ENCODE data around the gene ATP8A2.

Gene ATP8A2

GRCh38 chr13:25762795-25763377, 391.1 kb downstream of the ATP8A2 start:
- no peaks in the 10 kb centered on the region for H3K9me3 ChIP-seq (ENCODE audit: control insufficient read depth in 2 of 2, low read length in 2 of 2)

GRCh38 chr13:25764378-25764777, 392.6 kb downstream of the ATP8A2 start:
- Histone ChIP-seq H3K4me3 (ENCODE audit: low read length in 2 of 2) (no peak overlapping the region), H3K4me1 (ENCODE audit: control insufficient read depth in 2 of 2, insufficient read depth in 2 of 2, low read length in 2 of 2) (no peaks in the 10 kb centered on the region)

More at GRCh38 chr13:25762795-25763377, 391.1 kb downstream of the ATP8A2 start:
- Histone ChIP-seq H3K27ac (ENCODE audit: low read depth in 2 of 2, low read length in 2 of 2) (no peak overlapping the region), H3K27me3 (ENCODE audit: control insufficient read depth in 2 of 2, insufficient read depth in 2 of 2, low read length in 2 of 2) (no peaks in the 10 kb centered on the region), H3K4me3 (ENCODE audit: low read length in 2 of 2) (no peak overlapping the region), H3K4me1 (ENCODE audit: control insufficient read depth in 2 of 2, insufficient read depth in 2 of 2, low read length in 2 of 2) (no peaks in the 10 kb centered on the region), H3K36me3 (ENCODE audit: control insufficient read depth in 2 of 2, insufficient read depth in 2 of 2, low read length in 2 of 2) (no peaks in the 10 kb centered on the region), H3K9ac (ENCODE audit: low read depth in 1 of 2, low read length in 2 of 2) (no peak overlapping the region)

GRCh38 chr13:25765266-25765665, 393.5 kb downstream of the ATP8A2 start:
- Histone ChIP-seq H3K27me3 (ENCODE audit: control insufficient read depth in 2 of 2, insufficient read depth in 2 of 2, low read length in 2 of 2) (no peaks in the 10 kb centered on the region), H3K4me1 (ENCODE audit: control insufficient read depth in 2 of 2, insufficient read depth in 2 of 2, low read length in 2 of 2) (no peaks in the 10 kb centered on the region), H3K27ac (ENCODE audit: low read depth in 2 of 2, low read length in 2 of 2) (no peak overlapping the region), H3K9me3 (ENCODE audit: control insufficient read depth in 2 of 2, low read length in 2 of 2) (no peaks in the 10 kb centered on the region), H3K36me3 (ENCODE audit: control insufficient read depth in 2 of 2, insufficient read depth in 2 of 2, low read length in 2 of 2) (no peaks in the 10 kb centered on the region), H3K9ac (ENCODE audit: low read depth in 1 of 2, low read length in 2 of 2) (no peak overlapping the region), H3K4me3 (ENCODE audit: low read length in 2 of 2) (no peak overlapping the region)

More at GRCh38 chr13:25764378-25764777, 392.6 kb downstream of the ATP8A2 start:
- Histone ChIP-seq H3K36me3 (ENCODE audit: control insufficient read depth in 2 of 2, insufficient read depth in 2 of 2, low read length in 2 of 2) (no peaks in the 10 kb centered on the region), H3K9ac (ENCODE audit: low read depth in 1 of 2, low read length in 2 of 2) (no peak overlapping the region), H3K9me3 (ENCODE audit: control insufficient read depth in 2 of 2, low read length in 2 of 2) (no peaks in the 10 kb centered on the region), H3K27me3 (ENCODE audit: control insufficient read depth in 2 of 2, insufficient read depth in 2 of 2, low read length in 2 of 2) (no peaks in the 10 kb centered on the region), H3K27ac (ENCODE audit: low read depth in 2 of 2, low read length in 2 of 2) (no peak overlapping the region)

GRCh38 chr13:25766576-25766975, 394.8 kb downstream of the ATP8A2 start:
- no peaks in the 10 kb centered on the region for H3K27me3 ChIP-seq (ENCODE audit: control insufficient read depth in 2 of 2, insufficient read depth in 2 of 2, low read length in 2 of 2)
- H3K9me3 ChIP-seq (ENCODE audit: control insufficient read depth in 2 of 2, low read length in 2 of 2), result no peaks in the 10 kb centered on the region
- no peak overlapping the region for H3K27ac ChIP-seq (ENCODE audit: low read depth in 2 of 2, low read length in 2 of 2)
- H3K4me1 ChIP-seq (ENCODE audit: control insufficient read depth in 2 of 2, insufficient read depth in 2 of 2, low read length in 2 of 2), result no peaks in the 10 kb centered on the region
- H3K36me3 ChIP-seq (ENCODE audit: control insufficient read depth in 2 of 2, insufficient read depth in 2 of 2, low read length in 2 of 2), result no peaks in the 10 kb centered on the region
- H3K4me3 ChIP-seq (ENCODE audit: low read length in 2 of 2), result no peak overlapping the region
- no peak overlapping the region for H3K9ac ChIP-seq (ENCODE audit: low read depth in 1 of 2, low read length in 2 of 2)

- Histone ChIP-seq H3K4me1 (ENCODE audit: control insufficient read depth in 2 of 2, insufficient read depth in 2 of 2, low read length in 2 of 2) (no peaks in the 10 kb centered on the region), H3K9me3 (ENCODE audit: control insufficient read depth in 2 of 2, low read length in 2 of 2) (no peaks in the 10 kb centered on the region), H3K27ac (ENCODE audit: low read depth in 2 of 2, low read length in 2 of 2) (no peak overlapping the region), H3K27me3 (ENCODE audit: control insufficient read depth in 2 of 2, insufficient read depth in 2 of 2, low read length in 2 of 2) (no peaks in the 10 kb centered on the region), H3K9ac (ENCODE audit: low read depth in 1 of 2, low read length in 2 of 2) (no peak overlapping the region), H3K4me3 (ENCODE audit: low read length in 2 of 2) (no peak overlapping the region), H3K36me3 (ENCODE audit: control insufficient read depth in 2 of 2, insufficient read depth in 2 of 2, low read length in 2 of 2) (no peaks in the 10 kb centered on the region)
Observed at GRCh38 chr13:25766991-25767390, 395.2 kb downstream of the ATP8A2 start.

GRCh38 chr13:25768376-25768775, 396.6 kb downstream of the ATP8A2 start:
- H3K27ac ChIP-seq (ENCODE audit: low read depth in 2 of 2, low read length in 2 of 2), result no peak overlapping the region
- no peaks in the 10 kb centered on the region for H3K27me3 ChIP-seq (ENCODE audit: control insufficient read depth in 2 of 2, insufficient read depth in 2 of 2, low read length in 2 of 2)
- H3K9me3 ChIP-seq (ENCODE audit: control insufficient read depth in 2 of 2, low read length in 2 of 2), result no peaks in the 10 kb centered on the region
- no peaks in the 10 kb centered on the region for H3K36me3 ChIP-seq (ENCODE audit: control insufficient read depth in 2 of 2, insufficient read depth in 2 of 2, low read length in 2 of 2)
- H3K9ac ChIP-seq (ENCODE audit: low read depth in 1 of 2, low read length in 2 of 2), result no peak overlapping the region
- H3K4me1 ChIP-seq (ENCODE audit: control insufficient read depth in 2 of 2, insufficient read depth in 2 of 2, low read length in 2 of 2), result no peaks in the 10 kb centered on the region
- no peak overlapping the region for H3K4me3 ChIP-seq (ENCODE audit: low read length in 2 of 2)

- H3K27ac ChIP-seq (ENCODE audit: low read depth in 2 of 2, low read length in 2 of 2), result no peak overlapping the region
- H3K4me1 ChIP-seq (ENCODE audit: control insufficient read depth in 2 of 2, insufficient read depth in 2 of 2, low read length in 2 of 2), result no peaks in the 10 kb centered on the region
- H3K9me3 ChIP-seq (ENCODE audit: control insufficient read depth in 2 of 2, low read length in 2 of 2), result no peaks in the 10 kb centered on the region
- H3K27me3 ChIP-seq (ENCODE audit: control insufficient read depth in 2 of 2, insufficient read depth in 2 of 2, low read length in 2 of 2), result no peaks in the 10 kb centered on the region
- no peak overlapping the region for H3K9ac ChIP-seq (ENCODE audit: low read depth in 1 of 2, low read length in 2 of 2)
- H3K4me3 ChIP-seq (ENCODE audit: low read length in 2 of 2), result no peak overlapping the region
- no peaks in the 10 kb centered on the region for H3K36me3 ChIP-seq (ENCODE audit: control insufficient read depth in 2 of 2, insufficient read depth in 2 of 2, low read length in 2 of 2)
Observed at GRCh38 chr13:25768838-25769237, 397.1 kb downstream of the ATP8A2 start.

- no peaks in the 10 kb centered on the region for H3K36me3 ChIP-seq (ENCODE audit: control insufficient read depth in 2 of 2, insufficient read depth in 2 of 2, low read length in 2 of 2)
- no peaks in the 10 kb centered on the region for H3K4me1 ChIP-seq (ENCODE audit: control insufficient read depth in 2 of 2, insufficient read depth in 2 of 2, low read length in 2 of 2)
- no peak overlapping the region for H3K27ac ChIP-seq (ENCODE audit: low read depth in 2 of 2, low read length in 2 of 2)
- H3K27me3 ChIP-seq (ENCODE audit: control insufficient read depth in 2 of 2, insufficient read depth in 2 of 2, low read length in 2 of 2), result no peaks in the 10 kb centered on the region
- H3K9me3 ChIP-seq (ENCODE audit: control insufficient read depth in 2 of 2, low read length in 2 of 2), result no peaks in the 10 kb centered on the region
- no peak overlapping the region for H3K9ac ChIP-seq (ENCODE audit: low read depth in 1 of 2, low read length in 2 of 2)
- H3K4me3 ChIP-seq (ENCODE audit: low read length in 2 of 2), result no peak overlapping the region
Observed at GRCh38 chr13:25770601-25771000, 398.8 kb downstream of the ATP8A2 start.

- H3K4me1 ChIP-seq (ENCODE audit: control insufficient read depth in 2 of 2, insufficient read depth in 2 of 2, low read length in 2 of 2), result no peaks in the 10 kb centered on the region
- H3K9me3 ChIP-seq (ENCODE audit: control insufficient read depth in 2 of 2, low read length in 2 of 2), result no peaks in the 10 kb centered on the region
- H3K4me3 ChIP-seq (ENCODE audit: low read length in 2 of 2), result no peak overlapping the region
- no peak overlapping the region for H3K27ac ChIP-seq (ENCODE audit: low read depth in 2 of 2, low read length in 2 of 2)
- H3K36me3 ChIP-seq (ENCODE audit: control insufficient read depth in 2 of 2, insufficient read depth in 2 of 2, low read length in 2 of 2), result no peaks in the 10 kb centered on the region
- no peaks in the 10 kb centered on the region for H3K27me3 ChIP-seq (ENCODE audit: control insufficient read depth in 2 of 2, insufficient read depth in 2 of 2, low read length in 2 of 2)
- H3K9ac ChIP-seq (ENCODE audit: low read depth in 1 of 2, low read length in 2 of 2), result no peak overlapping the region
Observed at GRCh38 chr13:25771202-25771601, 399.4 kb downstream of the ATP8A2 start.

- Histone ChIP-seq H3K36me3 (ENCODE audit: control insufficient read depth in 2 of 2, insufficient read depth in 2 of 2, low read length in 2 of 2) (no peaks in the 10 kb centered on the region), H3K4me3 (ENCODE audit: low read length in 2 of 2) (no peak overlapping the region), H3K4me1 (ENCODE audit: control insufficient read depth in 2 of 2, insufficient read depth in 2 of 2, low read length in 2 of 2) (no peaks in the 10 kb centered on the region), H3K9me3 (ENCODE audit: control insufficient read depth in 2 of 2, low read length in 2 of 2) (no peaks in the 10 kb centered on the region), H3K27me3 (ENCODE audit: control insufficient read depth in 2 of 2, insufficient read depth in 2 of 2, low read length in 2 of 2) (no peaks in the 10 kb centered on the region), H3K27ac (ENCODE audit: low read depth in 2 of 2, low read length in 2 of 2) (no peak overlapping the region), H3K9ac (ENCODE audit: low read depth in 1 of 2, low read length in 2 of 2) (no peak overlapping the region)
Observed at GRCh38 chr13:25771641-25772478, 400.1 kb downstream of the ATP8A2 start.

Data from mucosa of rectum (tissue), 2 donors.